ENCODE data around the gene HOXD13.

- TF ChIP-seq, protein P1, sequence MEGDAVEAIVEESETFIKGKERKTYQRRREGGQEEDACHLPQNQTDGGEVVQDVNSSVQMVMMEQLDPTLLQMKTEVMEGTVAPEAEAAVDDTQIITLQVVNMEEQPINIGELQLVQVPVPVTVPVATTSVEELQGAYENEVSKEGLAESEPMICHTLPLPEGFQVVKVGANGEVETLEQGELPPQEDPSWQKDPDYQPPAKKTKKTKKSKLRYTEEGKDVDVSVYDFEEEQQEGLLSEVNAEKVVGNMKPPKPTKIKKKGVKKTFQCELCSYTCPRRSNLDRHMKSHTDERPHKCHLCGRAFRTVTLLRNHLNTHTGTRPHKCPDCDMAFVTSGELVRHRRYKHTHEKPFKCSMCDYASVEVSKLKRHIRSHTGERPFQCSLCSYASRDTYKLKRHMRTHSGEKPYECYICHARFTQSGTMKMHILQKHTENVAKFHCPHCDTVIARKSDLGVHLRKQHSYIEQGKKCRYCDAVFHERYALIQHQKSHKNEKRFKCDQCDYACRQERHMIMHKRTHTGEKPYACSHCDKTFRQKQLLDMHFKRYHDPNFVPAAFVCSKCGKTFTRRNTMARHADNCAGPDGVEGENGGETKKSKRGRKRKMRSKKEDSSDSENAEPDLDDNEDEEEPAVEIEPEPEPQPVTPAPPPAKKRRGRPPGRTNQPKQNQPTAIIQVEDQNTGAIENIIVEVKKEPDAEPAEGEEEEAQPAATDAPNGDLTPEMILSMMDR (IDR thresholded peaks at IDR 0.05) = no peak
- TF ChIP-seq POLR2A (IDR thresholded peaks at IDR 0.05) = no peak
Measured at GRCh38 chr2:176056406-176056805, 36.1 kb upstream of the HOXD13 start.
